C4-2B (cell line): ENCODE data around the gene KMT2D.

ENCODE experiments used
- ZFX ChIP-seq: fragments of 450-650 bp; IDR thresholded peaks from 2 replicates; pipeline ENCODE4 v1.6.1; 2017
- TF ChIP-seq, protein P1 (sequence below): fragments of 450-650 bp; conservative IDR thresholded peaks from 2 replicates; pipeline ENCODE4 v1.5.1; 2017; ENCODE audit warnings: mild to moderate bottlenecking

DNA sequence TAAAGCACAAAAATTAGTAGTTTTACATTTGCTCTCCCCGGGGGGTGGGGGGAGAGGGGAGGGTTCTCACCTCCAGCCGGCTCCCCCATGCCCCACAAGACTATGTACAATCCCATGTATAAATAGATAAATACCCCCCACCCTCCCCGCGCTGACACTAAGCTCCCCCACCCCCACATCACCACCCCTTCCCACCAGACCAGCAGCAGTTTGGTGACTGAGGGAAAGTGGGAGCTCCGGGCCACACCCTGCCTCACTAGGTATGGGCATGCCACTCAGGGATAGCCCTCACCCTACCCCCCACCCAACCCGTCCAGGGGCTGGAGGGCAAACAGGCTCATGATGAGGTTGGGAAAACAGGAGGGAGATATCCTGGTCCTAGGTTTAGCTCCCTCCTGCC lies 40.2 kb downstream of the KMT2D start:
- TF ChIP-seq, protein P1, sequence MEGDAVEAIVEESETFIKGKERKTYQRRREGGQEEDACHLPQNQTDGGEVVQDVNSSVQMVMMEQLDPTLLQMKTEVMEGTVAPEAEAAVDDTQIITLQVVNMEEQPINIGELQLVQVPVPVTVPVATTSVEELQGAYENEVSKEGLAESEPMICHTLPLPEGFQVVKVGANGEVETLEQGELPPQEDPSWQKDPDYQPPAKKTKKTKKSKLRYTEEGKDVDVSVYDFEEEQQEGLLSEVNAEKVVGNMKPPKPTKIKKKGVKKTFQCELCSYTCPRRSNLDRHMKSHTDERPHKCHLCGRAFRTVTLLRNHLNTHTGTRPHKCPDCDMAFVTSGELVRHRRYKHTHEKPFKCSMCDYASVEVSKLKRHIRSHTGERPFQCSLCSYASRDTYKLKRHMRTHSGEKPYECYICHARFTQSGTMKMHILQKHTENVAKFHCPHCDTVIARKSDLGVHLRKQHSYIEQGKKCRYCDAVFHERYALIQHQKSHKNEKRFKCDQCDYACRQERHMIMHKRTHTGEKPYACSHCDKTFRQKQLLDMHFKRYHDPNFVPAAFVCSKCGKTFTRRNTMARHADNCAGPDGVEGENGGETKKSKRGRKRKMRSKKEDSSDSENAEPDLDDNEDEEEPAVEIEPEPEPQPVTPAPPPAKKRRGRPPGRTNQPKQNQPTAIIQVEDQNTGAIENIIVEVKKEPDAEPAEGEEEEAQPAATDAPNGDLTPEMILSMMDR, result no peak
- TF ChIP-seq ZFX, result no peak
